ENCODE results near the gene FBXW8.

The FBXW8 gene, protein sequence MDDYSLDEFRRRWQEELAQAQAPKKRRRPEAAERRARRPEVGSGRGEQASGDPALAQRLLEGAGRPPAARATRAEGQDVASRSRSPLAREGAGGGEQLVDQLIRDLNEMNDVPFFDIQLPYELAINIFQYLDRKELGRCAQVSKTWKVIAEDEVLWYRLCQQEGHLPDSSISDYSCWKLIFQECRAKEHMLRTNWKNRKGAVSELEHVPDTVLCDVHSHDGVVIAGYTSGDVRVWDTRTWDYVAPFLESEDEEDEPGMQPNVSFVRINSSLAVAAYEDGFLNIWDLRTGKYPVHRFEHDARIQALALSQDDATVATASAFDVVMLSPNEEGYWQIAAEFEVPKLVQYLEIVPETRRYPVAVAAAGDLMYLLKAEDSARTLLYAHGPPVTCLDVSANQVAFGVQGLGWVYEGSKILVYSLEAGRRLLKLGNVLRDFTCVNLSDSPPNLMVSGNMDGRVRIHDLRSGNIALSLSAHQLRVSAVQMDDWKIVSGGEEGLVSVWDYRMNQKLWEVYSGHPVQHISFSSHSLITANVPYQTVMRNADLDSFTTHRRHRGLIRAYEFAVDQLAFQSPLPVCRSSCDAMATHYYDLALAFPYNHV

DNA sequence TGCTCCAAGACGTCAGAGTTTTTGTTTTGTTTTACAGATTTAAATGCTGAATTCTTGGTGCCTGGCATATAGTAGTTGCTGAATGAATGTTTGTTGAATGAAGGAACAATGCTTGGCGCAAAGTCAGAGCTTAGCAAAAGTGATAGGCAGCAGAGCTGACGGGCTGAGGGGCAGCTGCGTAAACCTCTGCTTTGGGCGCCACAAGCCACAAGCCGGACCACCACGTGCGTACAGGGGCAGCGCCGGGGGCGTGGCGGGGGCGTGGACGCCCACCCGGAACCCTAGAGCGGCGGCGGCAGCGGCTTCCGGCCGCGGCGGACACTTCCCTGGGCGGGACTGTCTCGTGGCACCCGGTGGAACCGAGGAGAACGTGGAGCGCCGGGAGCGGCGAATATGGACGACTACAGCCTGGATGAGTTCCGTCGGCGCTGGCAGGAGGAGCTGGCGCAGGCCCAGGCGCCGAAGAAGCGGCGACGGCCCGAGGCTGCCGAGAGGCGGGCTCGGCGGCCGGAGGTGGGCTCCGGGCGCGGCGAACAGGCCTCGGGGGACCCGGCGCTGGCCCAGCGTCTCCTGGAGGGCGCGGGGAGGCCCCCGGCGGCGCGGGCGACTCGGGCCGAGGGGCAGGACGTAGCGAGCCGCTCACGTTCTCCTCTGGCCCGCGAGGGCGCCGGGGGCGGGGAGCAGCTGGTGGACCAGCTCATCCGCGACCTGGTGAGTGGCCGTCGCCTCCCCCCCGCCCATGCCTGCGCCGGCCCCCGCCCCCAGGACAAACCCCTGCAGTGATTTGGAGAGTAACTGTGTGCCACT is at the start of gene FBXW8:
FBXW8 (plus strand) TSS at position 306 of the 807 bp plus-strand sequence; CDS start at position 394, 88 bp downstream.
- in situ Hi-C loops (cut with MboI; ENCODE audit: low sequenced_read_pairs) = no loop called here

GRCh38 chr12:116861320-116861719 is 49.4 kb upstream of the FBXW8 start:
- in situ Hi-C loops (cut with MboI; ENCODE audit: low sequenced_read_pairs) = no loop called here

GRCh38 chr12:116862167-116862566 is 48.6 kb upstream of the FBXW8 start:
- in situ Hi-C loops (cut with MboI; ENCODE audit: low sequenced_read_pairs) = no loop called here

GRCh38 chr12:116863275-116863767 is 47.4 kb upstream of the FBXW8 start:
- in situ Hi-C loops (cut with MboI; ENCODE audit: low sequenced_read_pairs) = no loop called here

- in situ Hi-C loops (cut with MboI; ENCODE audit: low sequenced_read_pairs) = no loop called here
These were observed 46.2 kb upstream of the FBXW8 start for GRCh38 chr12:116864371-116865160.

GRCh38 chr12:116867523-116867922 is 43.2 kb upstream of the FBXW8 start:
- in situ Hi-C loops (cut with MboI; ENCODE audit: low sequenced_read_pairs) = no loop called here

DNA sequence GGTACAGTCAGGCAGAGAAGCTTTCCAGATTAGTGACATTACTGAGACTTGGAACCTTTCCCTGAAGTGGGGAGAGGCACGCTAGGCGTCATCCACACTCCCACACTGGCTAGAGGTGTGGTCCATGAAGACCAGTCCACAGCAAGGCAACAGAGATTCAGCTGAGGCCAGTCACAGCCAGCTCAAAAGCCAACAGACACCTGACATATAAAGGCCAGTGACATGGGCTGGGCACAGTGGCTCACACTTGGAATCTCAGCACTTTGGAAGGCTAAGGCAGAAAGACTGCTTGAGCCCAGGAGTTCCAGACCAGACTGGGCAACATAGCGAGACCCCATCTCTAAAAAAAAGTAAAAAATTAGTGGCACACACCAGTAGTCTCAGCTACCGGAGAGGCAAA is 40.4 kb upstream of the FBXW8 start:
- in situ Hi-C loops (cut with MboI; ENCODE audit: low sequenced_read_pairs) = no loop called here

DNA sequence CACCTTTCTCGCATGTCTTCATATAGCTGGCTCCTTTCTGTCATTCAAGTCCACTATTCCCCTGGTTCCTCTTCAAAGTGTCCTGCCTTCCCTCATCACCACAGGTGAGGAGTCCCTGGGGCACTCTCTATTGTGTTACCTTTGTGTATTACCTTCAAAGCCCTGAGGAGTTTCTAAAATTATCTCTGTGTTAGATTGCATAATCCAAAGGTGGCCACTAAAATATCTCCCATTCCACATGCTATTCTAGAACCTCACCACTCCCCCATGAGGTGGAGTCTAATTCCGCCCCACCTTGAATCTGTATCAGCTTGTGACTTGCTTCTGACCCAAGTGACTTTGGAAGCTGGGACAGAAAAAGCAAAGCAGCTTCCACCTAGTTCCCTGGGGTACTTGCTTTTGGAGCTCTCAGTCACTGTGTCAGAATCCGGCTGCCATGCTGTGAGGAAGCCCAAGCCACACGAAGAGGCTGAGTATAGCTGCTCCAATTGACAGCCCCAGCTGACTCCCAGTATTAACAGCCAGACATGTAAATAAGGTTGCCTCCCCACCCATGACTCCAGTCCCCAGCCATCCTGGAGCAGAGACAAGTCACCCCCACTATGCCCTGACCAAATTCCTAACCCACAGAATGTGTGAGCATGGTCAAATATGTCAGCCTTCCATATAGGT is 36.3 kb upstream of the FBXW8 start:
- in situ Hi-C loops (cut with MboI; ENCODE audit: low sequenced_read_pairs) = no loop called here

DNA sequence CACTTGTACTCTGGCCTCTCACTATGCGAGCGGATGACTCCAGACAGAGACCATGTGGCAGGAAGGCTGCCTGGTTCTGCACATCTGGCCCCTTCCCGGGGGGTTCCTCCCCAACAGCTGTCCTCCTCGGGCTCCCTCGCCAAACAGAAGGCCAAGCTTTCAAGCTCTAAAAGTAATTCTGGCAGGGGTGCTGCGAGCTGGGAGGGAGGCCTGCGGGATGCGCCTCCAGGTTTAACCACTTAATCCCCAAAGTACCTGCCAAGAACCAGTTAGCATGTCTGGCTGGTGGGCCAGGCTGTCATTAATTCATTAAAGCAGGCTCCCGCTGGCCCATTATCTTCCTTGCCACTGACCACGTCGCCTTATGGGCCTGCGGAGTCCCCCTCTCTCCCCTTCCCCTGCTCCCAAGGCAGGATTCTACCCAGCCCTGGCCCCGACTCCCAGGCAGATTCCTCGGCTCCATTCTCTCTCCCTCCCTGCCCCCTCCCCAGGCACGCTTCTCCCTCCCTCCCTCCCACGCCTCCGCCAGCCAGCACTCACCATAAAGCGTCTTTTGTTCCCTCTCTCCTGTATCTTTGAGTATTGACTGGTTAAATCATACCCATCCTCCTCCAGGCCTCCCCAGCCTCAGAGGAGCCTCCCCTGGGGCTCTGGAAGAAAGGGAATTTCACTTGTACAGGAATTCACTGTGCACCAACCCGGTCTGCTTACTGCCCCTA is 34.4 kb upstream of the FBXW8 start:
- in situ Hi-C loops (cut with MboI; ENCODE audit: low sequenced_read_pairs) = no loop called here

DNA sequence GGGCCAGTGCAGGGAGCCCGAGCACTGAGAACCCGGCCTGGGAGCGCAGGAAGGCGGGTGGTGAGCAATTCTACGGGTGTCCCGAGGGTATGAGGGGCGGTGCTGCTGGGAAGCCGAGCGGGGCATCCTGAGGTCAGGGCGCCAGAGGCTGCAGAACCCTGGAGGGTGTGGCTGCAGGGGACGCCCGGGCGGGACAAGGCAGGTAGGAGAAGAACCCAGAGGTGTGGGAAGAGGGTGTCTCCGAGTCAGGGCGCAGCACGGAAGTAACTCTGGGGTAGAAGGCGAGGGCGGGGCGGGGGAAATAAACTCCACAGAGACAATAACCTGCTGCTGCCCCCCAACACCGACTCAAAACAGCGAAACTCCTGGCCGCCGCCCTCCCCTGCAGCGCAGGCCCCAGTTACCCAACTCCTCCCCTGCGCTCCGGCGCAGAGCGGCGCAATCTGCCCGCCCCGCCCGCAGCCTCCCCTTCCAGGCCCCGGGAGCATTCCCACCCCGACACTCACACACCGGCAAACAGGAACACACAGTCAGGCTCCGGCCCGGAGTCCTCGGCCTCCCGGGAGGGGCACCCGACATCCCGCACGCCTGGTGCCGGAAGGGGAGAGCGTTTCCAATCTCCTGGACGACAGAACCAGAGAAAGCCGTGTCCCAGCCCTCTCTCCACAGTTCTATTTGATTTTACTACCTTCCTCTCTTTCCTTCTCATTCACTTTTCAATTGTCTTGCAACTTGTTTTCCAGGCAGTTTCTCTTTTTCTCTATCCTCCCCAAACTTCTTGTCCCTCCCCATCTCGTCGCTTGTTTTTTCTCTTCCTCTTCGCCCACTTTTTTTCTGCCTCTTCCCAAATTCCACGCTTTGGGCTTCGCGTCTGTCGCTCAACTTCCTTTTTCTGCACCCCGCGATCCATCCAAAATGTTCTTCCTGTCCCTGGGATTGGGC is 31.9 kb upstream of the FBXW8 start:
- in situ Hi-C loops (cut with MboI; ENCODE audit: low sequenced_read_pairs) = no loop called here

GRCh38 chr12:116879509-116880212 is 31.1 kb upstream of the FBXW8 start:
- in situ Hi-C loops (cut with MboI; ENCODE audit: low sequenced_read_pairs) = no loop called here

DNA sequence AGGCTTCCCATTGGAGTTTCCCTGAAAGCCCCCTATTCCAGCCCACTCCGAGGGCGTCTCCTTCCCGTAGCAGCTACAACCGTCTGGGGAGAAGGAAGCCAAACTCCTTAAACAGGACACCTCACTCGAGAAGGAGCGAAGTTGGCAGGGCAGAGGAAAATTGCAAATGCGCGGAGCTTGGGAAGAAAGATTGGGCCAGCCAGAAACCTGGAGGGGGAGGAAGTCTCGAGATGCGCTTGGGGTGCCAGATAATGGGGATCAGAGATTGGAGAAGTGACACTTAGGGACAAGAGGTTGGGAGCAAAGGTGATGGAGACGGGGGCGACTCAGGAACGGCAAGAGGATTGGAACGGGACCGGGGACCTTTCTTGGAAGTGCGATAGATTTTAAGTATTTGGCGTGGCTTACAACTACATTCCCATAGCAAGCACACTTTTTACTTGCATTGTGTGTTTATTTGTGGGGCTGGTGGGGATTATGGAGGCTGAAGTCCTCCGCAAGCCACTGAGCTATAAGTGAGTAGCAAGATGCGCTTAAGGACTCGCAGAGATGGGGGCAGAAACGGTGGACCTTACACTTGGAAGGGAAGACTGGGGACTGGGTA is 30.4 kb upstream of the FBXW8 start:
- in situ Hi-C loops (cut with MboI; ENCODE audit: low sequenced_read_pairs) = no loop called here

- in situ Hi-C loops (cut with MboI; ENCODE audit: low sequenced_read_pairs) = no loop called here
These were observed 29.9 kb upstream of the FBXW8 start for GRCh38 chr12:116880817-116881324.

DNA sequence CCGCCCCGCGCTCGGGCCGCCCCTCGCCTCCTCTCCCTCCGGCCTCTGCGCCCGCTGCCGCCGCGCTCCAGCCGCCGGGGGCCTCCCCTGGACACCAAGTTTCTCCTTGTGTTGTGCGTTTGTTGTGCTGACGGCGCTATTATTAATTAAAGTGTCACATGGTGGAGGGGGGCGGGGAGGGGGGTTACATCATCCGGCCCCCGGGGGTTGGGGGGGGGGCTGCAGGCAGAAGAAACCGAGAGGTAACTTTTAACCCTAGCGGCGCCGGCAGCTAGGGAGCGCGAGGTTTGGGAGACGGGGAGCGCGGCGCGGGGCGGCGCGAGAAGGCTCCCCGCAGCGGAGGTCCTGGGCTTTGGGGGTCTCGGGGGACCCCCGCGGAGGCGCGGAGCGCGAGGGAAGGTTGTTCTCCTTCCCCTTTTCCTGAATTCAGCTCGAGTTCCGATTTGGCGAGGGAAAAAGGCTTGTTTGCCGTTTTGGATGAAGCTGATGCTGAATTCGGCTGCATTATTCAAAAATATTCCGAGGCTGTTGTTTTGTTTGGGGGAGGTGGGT is 29.3 kb upstream of the FBXW8 start, which contains the start of gene HRK:
HRK (minus strand) TSS at position 117 of the 552 bp plus-strand sequence. CDS start 134 bp downstream, outside the sequence.
- in situ Hi-C loops (cut with MboI; ENCODE audit: low sequenced_read_pairs) = no loop called here

DNA sequence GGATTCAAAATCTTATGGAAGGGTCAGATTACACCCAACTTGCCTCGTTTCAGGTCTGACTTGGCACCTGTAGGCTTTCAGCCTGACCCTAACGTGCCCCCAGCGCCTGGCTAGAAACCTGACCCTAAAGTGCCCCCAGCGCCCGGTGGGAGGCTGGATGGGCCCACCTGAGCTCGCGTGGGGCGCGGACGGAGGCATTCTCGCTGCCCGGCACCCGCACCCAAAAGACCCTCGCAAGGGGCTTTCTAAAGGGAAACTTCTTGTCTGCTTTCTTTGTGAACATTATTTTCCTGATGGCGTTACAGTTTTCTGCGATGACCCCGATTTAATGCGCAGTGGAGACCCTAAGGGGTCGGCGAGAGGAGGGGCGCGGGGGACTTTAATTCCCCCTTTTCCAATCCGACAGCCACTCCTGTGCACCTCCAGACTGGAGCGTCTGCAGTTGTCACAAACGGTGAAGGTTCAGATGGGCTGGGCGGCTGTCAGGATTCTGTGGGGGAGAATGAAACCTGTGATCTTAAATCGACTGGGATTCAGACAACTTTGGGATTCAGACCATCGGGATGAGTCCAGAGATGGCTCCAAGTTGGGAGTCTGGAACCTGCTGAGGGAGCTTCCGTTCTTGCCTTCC is 28.8 kb upstream of the FBXW8 start:
- in situ Hi-C loops (cut with MboI; ENCODE audit: low sequenced_read_pairs) = no loop called here

DNA sequence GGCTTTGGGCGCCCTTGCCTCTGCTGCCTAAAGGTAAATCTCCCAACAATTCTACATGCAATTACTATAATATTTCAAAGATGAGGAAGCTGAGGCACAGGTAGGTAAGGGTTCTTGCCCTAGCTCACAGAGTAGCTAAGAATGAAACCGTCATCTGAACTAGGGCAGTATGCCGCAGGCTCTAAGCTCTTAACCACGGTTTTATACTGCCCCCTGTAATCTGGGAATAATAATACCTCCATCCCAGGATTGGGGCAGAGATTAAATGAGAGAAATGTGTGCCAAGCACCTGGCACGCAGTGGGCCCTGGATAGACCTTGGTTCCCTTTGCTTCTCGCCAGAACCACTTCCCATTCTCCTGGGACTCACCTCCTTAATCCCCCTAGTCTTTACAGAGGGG is 28.0 kb upstream of the FBXW8 start:
- in situ Hi-C loops (cut with MboI; ENCODE audit: low sequenced_read_pairs) = no loop called here
